Pancreas (tissue), 10 donors: Measurements from ENCODE around the gene DNMT1. TPM values are rescaled to one million over a fixed set of nuclear protein-coding genes. Genes with fewer than 3 reads are reported as not detected.
"Not testable (repeated sequence)": the region's sequence is repeated elsewhere in the genome, so short reads cannot be mapped to it uniquely, and the experiment has no call there.

Source experiments
- ATAC-seq, 4 donors: fragments of 200-7000 bp; cut with Tn5 transposase; one replicate each; pipeline versions ENCODE4 v1.8.0 to v1.9.1; 2020; ENCODE audit warnings: mild to moderate bottlenecking in 4 of 4, moderate library complexity in 4 of 4
- DNase-seq, 6 donors: peaks; one replicate each; pipeline ENCODE4 v3.0.0-alpha.2; 2020
- FAIRE-seq: peaks from 2 replicates; lab custom pipeline; 2012; peaks lifted over from hg19 to GRCh38; lab: Jason Lieb, UNC
- H3K27ac ChIP-seq, 4 donors: fragments of 200-600 bp; sonication (generic); 1 replicate in 3 of 4; 2 replicates in 1 of 4; pipeline versions ENCODE4 v1.5.0 to v1.8.0; 2020
- H3K27me3 ChIP-seq, 4 donors: fragments of 200-600 bp; one replicate each; pipeline ENCODE4 v1.8.0; 2021
- H3K36me3 ChIP-seq, 3 donors: fragments of 200-600 bp; sonication (generic) in 1 of 3; one replicate each; pipeline versions ENCODE4 v1.5.0 to v1.8.0; 2020 to 2021
- H3K4me1 ChIP-seq, 3 donors: fragments of 200-600 bp; one replicate each; pipeline ENCODE4 v1.8.0; 2021
- H3K4me3 ChIP-seq, 4 donors: fragments of 200-600 bp; sonication (generic) in 2 of 4; one replicate each; pipeline versions ENCODE4 v1.5.0 to v1.8.0; 2020 to 2021
- H3K9me3 ChIP-seq, 4 donors: fragments of 200-600 bp; one replicate each; pipeline ENCODE4 v1.8.0; 2021
- CTCF ChIP-seq, 4 donors: fragments of 200-600 bp; sonication (generic) in 3 of 4; IDR thresholded peaks; one replicate each; pipeline versions ENCODE4 v1.5.0 to v1.8.0; 2021; ENCODE audit warnings: antibody characterized with exemption in 4 of 4
- WGBS, 2 donors: extraction: QIAGEN DNeasy Blood & Tissue Kit; methylation state at CpG; one replicate each; pipeline ENCODE4 v1.1.7; 2013; 5-methylcytosine and 5-hydroxymethylcytosine counted together
- intact Hi-C, 3 donors: fragments of 100-400 bp; cut with DNase I; formaldehyde crosslinking; loops; one replicate each; pipeline versions ENCODE4 v1.11.1 to v1.14.2; 2022
- polyA plus RNA-seq, 2 donors: library from polyadenylated mRNA; stranded (reverse); fragments of 200-250 nt; gene quantifications; one replicate each; pipeline ENCODE4 v1.2.3, GENCODE V29; 2013
- total RNA-seq, 6 donors: library from RNA; stranded (reverse); fragmentation: NEBNext Ultra II Directional in 4 of 6; extraction: Animal tissue kit (Norgen Biotek cat#: 25700) in 4 of 6; gene quantifications; one replicate each; pipeline versions ENCODE4 v1.2.1 to v1.2.4, GENCODE V29; 2021 to 2023
- donor health status: healthy with polysubstance abuse.
- donor health status: DM: no; HTN: no; CAD: no; lungs with moderate emphysema.
- donor health status: DM: no; HTN: no; CAD: no.
- donor health status: control.
- donor health status: control.
- donor health status: Bipolar disorder and iron deficiency.
- donor health status: DM: yes; HTN: yes; CAD: no.
- donor health status: DM: no; HTN: no; CAD: no.
- donor health status: DM: no; HTN: no; CAD: no.
- donor health status: DM: yes; HTN: yes; CAD: no.

The DNMT1 gene
- total and polyA plus RNA-seq, 8 donors: 11.4 to 28.7 (median 18.3) TPM

DNA sequence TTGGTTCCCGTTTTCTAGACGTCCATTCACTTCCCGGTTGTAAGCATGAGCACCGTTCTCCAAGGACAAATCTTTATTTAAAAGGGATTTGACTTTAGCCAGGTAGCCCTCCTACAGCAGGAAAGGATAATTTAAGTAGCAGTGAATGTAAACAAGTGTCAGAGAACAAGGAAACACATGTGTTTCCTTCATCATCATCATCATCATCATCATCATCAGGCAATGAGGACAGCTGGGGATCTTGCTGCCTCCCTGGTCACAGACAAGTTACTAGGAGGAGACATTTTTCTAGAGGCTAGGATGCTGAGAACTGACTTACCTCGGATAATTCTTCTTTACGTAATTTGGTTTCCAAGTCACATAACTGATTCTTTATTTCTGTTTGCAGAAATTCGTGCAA lies 14.3 kb downstream of the DNMT1 start:
- no peak overlapping the region for H3K27ac ChIP-seq
- H3K27me3 ChIP-seq: no peaks in the 10 kb centered on the region
- FAIRE-seq (no peak), ATAC-seq (no peak), DNase-seq (no peak)
- WGBS, 2 donors: 81 to 88% methylated on average over 7 of the region's 7 CpGs
- no peaks in the 10 kb centered on the region for H3K4me1 ChIP-seq
- TF ChIP-seq CTCF (IDR thresholded peaks at IDR 0.05): no peak
- no peaks in the 10 kb centered on the region for H3K9me3 ChIP-seq
- intact Hi-C loops: no loop called here
- peaks cover 0 to 2% (median 0%) of the 10 kb centered on the region in 3 donors for H3K36me3 ChIP-seq
- H3K4me3 ChIP-seq: no peak overlapping the region

GRCh38 chr19:10180024-10180423 lies 14.7 kb downstream of the DNMT1 start:
- ATAC-seq, FAIRE-seq, H3K9me3 ChIP-seq, DNase-seq, H3K27ac ChIP-seq, H3K4me3 ChIP-seq, H3K4me1 ChIP-seq, H3K36me3 ChIP-seq, H3K27me3 ChIP-seq, intact Hi-C loops: not testable (repeated sequence)
- WGBS, 2 donors: 95 to 96% methylated on average over 6 of the region's 6 CpGs

- H3K27ac ChIP-seq: no peak overlapping the region
- H3K36me3 ChIP-seq: peaks cover 0 to 16% (median 0%) of the 10 kb centered on the region in 3 donors
- no peak overlapping the region for H3K4me3 ChIP-seq
- DNase-seq (no peak), FAIRE-seq (no peak), ATAC-seq (no peak)
- TF ChIP-seq CTCF (IDR thresholded peaks at IDR 0.05): no peak
- intact Hi-C loops: no loop called here
- no peaks in the 10 kb centered on the region for H3K4me1 ChIP-seq
- H3K9me3 ChIP-seq: no peaks in the 10 kb centered on the region
- 92 to 94% methylated on average over 9 of the region's 9 CpGs for WGBS, 2 donors
- no peaks in the 10 kb centered on the region for H3K27me3 ChIP-seq
These were observed 21.2 kb downstream of the DNMT1 start for GRCh38 chr19:10173527-10173926.

- ATAC-seq: no peak
- 94 to 98% methylated on average over 2 of the region's 2 CpGs for WGBS, 2 donors
- H3K4me3 ChIP-seq: no peak overlapping the region
- H3K36me3 ChIP-seq: peaks cover 0 to 16% (median 0%) of the 10 kb centered on the region in 3 donors
- no peaks in the 10 kb centered on the region for H3K9me3 ChIP-seq
- no peak overlapping the region for H3K27ac ChIP-seq
- FAIRE-seq: no peak
- intact Hi-C loops: no loop called here
- H3K4me1 ChIP-seq: no peaks in the 10 kb centered on the region
- H3K27me3 ChIP-seq: no peaks in the 10 kb centered on the region
- no peak for DNase-seq
- no peak for TF ChIP-seq CTCF (IDR thresholded peaks at IDR 0.05)
These were observed 26.3 kb downstream of the DNMT1 start for GRCh38 chr19:10168386-10168948.

GRCh38 chr19:10167459-10167858 lies 27.3 kb downstream of the DNMT1 start:
- FAIRE-seq (no peak), ATAC-seq (no peak), DNase-seq (no peak)
- no peak for TF ChIP-seq CTCF (IDR thresholded peaks at IDR 0.05)
- no peak overlapping the region for H3K4me3 ChIP-seq
- H3K4me1 ChIP-seq: no peaks in the 10 kb centered on the region
- H3K27ac ChIP-seq: no peak overlapping the region
- whole genome bisulfite sequencing, 2 donors: 88 to 90% methylated on average over 6 of the region's 6 CpGs
- intact Hi-C loops: no loop called here
- no peaks in the 10 kb centered on the region for H3K27me3 ChIP-seq
- H3K36me3 ChIP-seq: peaks cover 0 to 6% (median 3%) of the 10 kb centered on the region in 3 donors
- H3K9me3 ChIP-seq: no peaks in the 10 kb centered on the region

GRCh38 chr19:10166501-10166900 lies 28.3 kb downstream of the DNMT1 start:
- H3K4me3 ChIP-seq, H3K9me3 ChIP-seq, ATAC-seq, intact Hi-C loops, FAIRE-seq, H3K4me1 ChIP-seq, H3K27me3 ChIP-seq, H3K27ac ChIP-seq, DNase-seq, H3K36me3 ChIP-seq: not testable (repeated sequence)
- 94% methylated on average over 10 of the region's 10 CpGs for WGBS, 2 donors
